Mucosa of descending colon (tissue), 3 donors: ENCODE data around the gene TAPBPL. TPM values are rescaled to one million over a fixed set of nuclear protein-coding genes. Genes with fewer than 3 reads are reported as not detected.

Source experiments
- ATAC-seq: fragments of 200-7000 bp; cut with Tn5 transposase; one replicate; pipeline ENCODE4 v1.9.1; 2020; ENCODE audit warnings: mild to moderate bottlenecking, moderate library complexity
- DNase-seq, 3 donors: peaks; one replicate each; pipeline ENCODE4 v3.0.0-alpha.2; 2020
- H3K36me3 ChIP-seq: fragments of 200-600 bp; one replicate; pipeline ENCODE4 v1.8.0; 2021; ENCODE audit warnings: low read depth, mild to moderate bottlenecking
- H3K4me1 ChIP-seq: fragments of 200-600 bp; one replicate; pipeline ENCODE4 v1.8.0; 2021; ENCODE audit warnings: low read depth, mild to moderate bottlenecking
- H3K4me3 ChIP-seq: fragments of 200-600 bp; one replicate; pipeline ENCODE4 v1.8.0; 2021; ENCODE audit warnings: mild to moderate bottlenecking
- H3K9me3 ChIP-seq: fragments of 200-600 bp; one replicate; pipeline ENCODE4 v1.8.0; 2021; ENCODE audit warnings: mild to moderate bottlenecking
- intact Hi-C, 2 donors: fragments of 100-400 bp; cut with DNase I in 1 of 2; cut with micrococcal nuclease in 1 of 2; formaldehyde crosslinking; loops; one replicate each; pipeline versions ENCODE4 v1.11.0 to v1.11.1; 2022; cut with DNase I, micrococcal nuclease
- total RNA-seq, 3 donors: library from RNA; stranded (reverse); fragmentation: NEBNext Ultra II Directional in 2 of 3; extraction: Animal tissue kit (Norgen Biotek cat#: 25700) in 2 of 3; gene quantifications; one replicate each; pipeline versions ENCODE4 v1.2.1 to v1.2.4, GENCODE V29; 2021 to 2023
- TF ChIP-seq, protein P1 (sequence below): fragments of 200-600 bp; IDR thresholded peaks from one replicate; pipeline ENCODE4 v1.8.0; 2022; ENCODE audit warnings: antibody characterized with exemption, mild to moderate bottlenecking
- donor health status: DM: no; HTN: no; CAD: no; lungs with moderate emphysema.
- donor health status: DM: no; HTN: no; CAD: no.
- donor health status: DM: no; HTN: yes; CAD: no.

TAPBPL gene
- total RNA-seq, 3 donors from 2014 or later, result 40.9 to 107 (median 72.0) TPM

DNA sequence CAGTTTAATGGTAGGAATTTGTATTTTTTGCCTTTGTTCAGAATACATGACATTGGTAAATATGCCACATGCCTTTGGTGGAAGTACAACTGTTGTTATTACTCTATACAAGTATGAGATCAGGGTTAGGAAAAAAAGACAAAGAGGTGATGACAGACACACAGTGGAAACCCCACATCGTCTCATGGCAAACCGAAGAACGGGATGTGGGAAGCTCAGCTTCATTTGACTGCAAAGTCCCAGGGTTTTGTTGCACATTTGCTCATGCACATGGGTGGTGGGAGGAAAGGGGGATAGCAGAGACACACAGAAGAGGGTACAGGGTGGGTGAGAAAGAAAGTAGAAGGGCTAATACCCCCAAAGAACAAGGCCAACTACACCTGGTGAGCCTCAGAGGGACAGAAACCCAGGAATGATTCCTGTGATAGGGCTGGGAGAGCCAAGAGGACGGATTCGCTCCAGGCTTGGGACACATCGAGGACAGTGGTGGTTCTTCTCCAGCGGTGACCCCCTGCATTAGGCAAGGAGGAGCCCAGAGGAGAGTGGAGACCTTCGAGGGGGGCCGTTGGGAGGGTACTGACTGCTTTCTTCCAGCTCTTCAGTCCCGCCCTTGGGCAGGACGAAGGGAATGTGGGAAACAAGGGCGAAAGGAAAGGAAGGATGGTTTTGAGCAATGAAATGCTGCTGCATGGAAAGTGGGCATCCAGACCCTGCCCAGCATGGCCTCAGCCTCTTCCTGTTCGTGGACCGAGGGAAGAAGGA is 10.6 kb downstream of the TAPBPL start:
- H3K4me1 ChIP-seq, result peaks cover 3% of the 10 kb centered on the region
- TF ChIP-seq, protein P1, sequence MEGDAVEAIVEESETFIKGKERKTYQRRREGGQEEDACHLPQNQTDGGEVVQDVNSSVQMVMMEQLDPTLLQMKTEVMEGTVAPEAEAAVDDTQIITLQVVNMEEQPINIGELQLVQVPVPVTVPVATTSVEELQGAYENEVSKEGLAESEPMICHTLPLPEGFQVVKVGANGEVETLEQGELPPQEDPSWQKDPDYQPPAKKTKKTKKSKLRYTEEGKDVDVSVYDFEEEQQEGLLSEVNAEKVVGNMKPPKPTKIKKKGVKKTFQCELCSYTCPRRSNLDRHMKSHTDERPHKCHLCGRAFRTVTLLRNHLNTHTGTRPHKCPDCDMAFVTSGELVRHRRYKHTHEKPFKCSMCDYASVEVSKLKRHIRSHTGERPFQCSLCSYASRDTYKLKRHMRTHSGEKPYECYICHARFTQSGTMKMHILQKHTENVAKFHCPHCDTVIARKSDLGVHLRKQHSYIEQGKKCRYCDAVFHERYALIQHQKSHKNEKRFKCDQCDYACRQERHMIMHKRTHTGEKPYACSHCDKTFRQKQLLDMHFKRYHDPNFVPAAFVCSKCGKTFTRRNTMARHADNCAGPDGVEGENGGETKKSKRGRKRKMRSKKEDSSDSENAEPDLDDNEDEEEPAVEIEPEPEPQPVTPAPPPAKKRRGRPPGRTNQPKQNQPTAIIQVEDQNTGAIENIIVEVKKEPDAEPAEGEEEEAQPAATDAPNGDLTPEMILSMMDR, result no peak
- intact Hi-C loops, result loop anchor here in 1 of 2 donors (5.0 kb wide), 1 partner anchor 35 kb away; no protein-coding TSS in a partner anchor
- DNase-seq, result no peak
- ATAC-seq, result no peak
- H3K36me3 ChIP-seq, result peaks cover 7% of the 10 kb centered on the region
- no peak overlapping the region for H3K4me3 ChIP-seq
- no peaks in the 10 kb centered on the region for H3K9me3 ChIP-seq

DNA sequence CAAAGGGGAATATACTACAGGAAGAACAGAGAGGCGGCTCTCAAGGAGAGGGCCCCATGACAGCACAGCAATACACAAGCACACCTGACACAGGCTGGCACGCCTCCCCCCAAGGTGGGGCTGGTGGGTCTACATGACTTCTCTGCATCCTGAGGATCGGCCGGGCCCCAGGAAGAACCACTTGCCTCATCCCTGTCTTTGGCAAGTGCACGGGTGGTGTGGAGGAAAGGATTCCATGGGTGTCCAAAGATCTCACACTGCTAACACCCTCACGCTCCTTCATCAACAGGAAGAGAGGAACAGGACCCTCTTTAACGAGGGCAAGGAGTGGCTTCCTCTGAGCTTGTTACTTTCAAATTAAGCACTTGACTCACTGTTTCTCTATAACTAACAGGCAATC is 11.4 kb downstream of the TAPBPL start:
- Histone ChIP-seq H3K9me3 (no peaks in the 10 kb centered on the region), H3K36me3 (no peaks in the 10 kb centered on the region), H3K4me3 (no peak overlapping the region), H3K4me1 (peaks cover 11% of the 10 kb centered on the region)
- intact Hi-C loops, result loop anchor here in 1 of 2 donors (5.0 kb wide), 1 partner anchor 36 kb away; no protein-coding TSS in a partner anchor
- TF ChIP-seq, protein P1, result no peak
- ATAC-seq, result no peak
- no peak for DNase-seq

DNA sequence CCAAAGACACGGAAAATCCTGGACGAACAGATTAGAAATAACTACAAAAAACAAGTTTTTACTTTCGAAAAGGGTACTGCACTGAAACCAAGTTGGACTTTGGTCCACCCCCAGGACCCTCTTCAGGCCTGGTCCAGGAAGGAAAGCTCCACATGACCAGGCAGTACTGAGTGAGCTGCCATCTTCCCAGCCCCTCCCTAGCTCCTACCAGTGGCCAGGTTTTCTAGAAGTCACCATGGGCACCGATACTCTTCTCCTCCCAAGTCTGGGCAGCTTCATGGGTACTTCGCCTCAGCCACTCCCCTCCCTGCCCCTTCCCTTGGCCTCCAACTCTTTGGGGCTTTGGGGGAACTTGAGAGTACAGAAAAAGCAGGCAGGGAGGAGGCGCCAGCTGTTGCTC is 12.0 kb downstream of the TAPBPL start:
- H3K36me3 ChIP-seq, result no peaks in the 10 kb centered on the region
- no peak for ATAC-seq
- TF ChIP-seq, protein P1, result no peak
- H3K4me1 ChIP-seq, result peaks cover 18% of the 10 kb centered on the region
- no peak for DNase-seq
- H3K4me3 ChIP-seq, result no peak overlapping the region
- intact Hi-C loops, result loop anchor here in 1 of 2 donors (5.0 kb wide), 1 partner anchor 37 kb away; no protein-coding TSS in a partner anchor
- H3K9me3 ChIP-seq, result no peaks in the 10 kb centered on the region

DNA sequence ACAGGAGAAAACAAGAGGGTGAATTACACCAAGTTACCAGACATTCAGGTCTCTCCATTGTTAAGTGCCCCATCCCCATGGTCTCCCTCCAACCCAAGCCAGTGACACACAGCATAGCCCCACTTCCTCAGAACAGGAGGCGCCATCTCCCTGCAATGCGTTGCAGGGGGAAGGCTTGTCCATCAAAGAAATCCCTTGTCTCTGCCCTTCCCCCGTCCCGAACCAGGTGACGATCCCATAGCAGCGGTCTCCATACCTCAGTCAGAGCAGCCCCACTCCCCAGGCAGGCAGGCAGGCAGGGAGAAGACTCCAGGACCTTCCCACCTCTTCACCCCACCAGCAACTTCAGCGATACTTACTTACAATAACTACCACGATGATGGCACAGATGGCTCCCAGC is 12.7 kb downstream of the TAPBPL start:
- no peak for DNase-seq
- intact Hi-C loops, result loop anchor here in 1 of 2 donors (5.0 kb wide), 1 partner anchor 37 kb away; no protein-coding TSS in a partner anchor
- TF ChIP-seq, protein P1, result no peak
- Histone ChIP-seq H3K4me1 (peaks cover 23% of the 10 kb centered on the region), H3K9me3 (no peaks in the 10 kb centered on the region), H3K36me3 (no peaks in the 10 kb centered on the region), H3K4me3 (no peak overlapping the region)
- no peak for ATAC-seq

DNA sequence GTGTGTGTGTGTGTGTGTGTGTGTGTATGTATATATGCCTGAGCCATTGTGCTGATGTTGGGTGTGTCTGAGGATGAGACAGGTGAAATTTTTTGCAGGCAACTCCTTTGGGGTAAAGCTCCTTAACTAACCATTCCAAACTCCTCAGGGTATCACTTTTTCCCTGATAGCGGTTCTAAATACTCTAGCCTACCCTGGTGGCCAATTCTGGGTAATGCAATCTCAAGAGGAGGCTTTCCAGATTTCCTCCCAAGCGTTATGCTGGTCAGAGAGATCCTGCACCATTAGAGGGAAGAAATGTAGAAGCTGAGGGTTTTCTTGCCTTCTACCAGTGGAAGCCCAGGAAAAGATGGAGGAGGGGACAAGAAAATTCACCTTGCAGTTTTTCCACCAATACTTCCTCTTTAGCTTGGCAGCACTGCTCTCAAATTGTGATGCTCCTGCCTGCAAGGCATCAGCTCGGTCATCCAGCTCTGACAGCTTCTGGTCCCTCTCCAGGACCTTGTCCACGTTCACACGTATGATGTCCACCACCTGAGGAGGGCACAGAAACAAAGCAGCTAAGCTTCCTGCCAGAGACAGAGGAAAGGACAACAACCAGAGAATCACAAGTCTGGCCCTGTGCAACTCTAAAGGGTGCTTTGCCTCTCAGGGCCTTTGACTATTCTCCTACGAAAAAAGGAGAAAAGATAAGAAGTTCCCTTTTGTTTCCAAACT is 13.8 kb downstream of the TAPBPL start:
- TF ChIP-seq, protein P1, result peak; percentile 79
- no peaks in the 10 kb centered on the region for H3K9me3 ChIP-seq
- intact Hi-C loops, result no loop called here
- no peak overlapping the region for H3K4me3 ChIP-seq
- DNase-seq, result peak in 1 of 3 donors; percentile 83
- no peaks in the 10 kb centered on the region for H3K36me3 ChIP-seq
- peak; percentile 52 for ATAC-seq
- peaks cover 25% of the 10 kb centered on the region for H3K4me1 ChIP-seq
